Brain microvascular endothelial cell (primary cell): ENCODE results near the gene ZYG11A.

Experiments
- DNase-seq: peaks from one replicate; pipeline ENCODE4 v3.0.0-alpha.2; 2020
- H3K27ac ChIP-seq: fragments of 250-450 bp; sonication (Bioruptor Pico); 2 replicates; pipeline ENCODE4 v1.5.1; 2020; ENCODE audit warnings: mild to moderate bottlenecking, moderate library complexity
- H3K27me3 ChIP-seq: fragments of 250-450 bp; sonication (Bioruptor Pico); replicated peaks from 2 replicates; pipeline ENCODE4 v1.5.1; 2020; ENCODE audit warnings: mild to moderate bottlenecking
- H3K36me3 ChIP-seq: fragments of 250-450 bp; sonication (Bioruptor Pico); replicated peaks from 2 replicates; pipeline ENCODE4 v1.5.1; 2020; ENCODE audit warnings: mild to moderate bottlenecking
- H3K4me3 ChIP-seq: 2 replicates; pipeline ENCODE4 v1.5.1; 2011; ENCODE audit warnings: low read depth, mild to moderate bottlenecking, control low read depth, low read length, moderate library complexity
- in situ Hi-C: cut with HindIII; loops from 2 replicates; pipeline ENCODE4 v1.10.0; 2017; ENCODE audit warnings: low sequenced_read_pairs, low pct_ligation_motif_present
- TF ChIP-seq, protein P1 (sequence below): IDR thresholded peaks from 2 replicates; pipeline ENCODE4 v1.5.1; 2011; ENCODE audit warnings: low read depth, mild to moderate bottlenecking, moderate library complexity, low read length, control low read depth, inconsistent platforms; ENCODE audit errors: missing control alignments

ZYG11A gene

GRCh38 chr1:52928015-52928404, 85.5 kb downstream of the ZYG11A start:
- peak overlapping the region; percentile 80 for H3K4me3 ChIP-seq
- H3K36me3 ChIP-seq, result no peaks in the 10 kb centered on the region
- H3K27me3 ChIP-seq, result no peaks in the 10 kb centered on the region
- DNase-seq, result no peak
- in situ Hi-C loops, result no loop called here
- no peak overlapping the region for H3K27ac ChIP-seq
- TF ChIP-seq, protein P1, sequence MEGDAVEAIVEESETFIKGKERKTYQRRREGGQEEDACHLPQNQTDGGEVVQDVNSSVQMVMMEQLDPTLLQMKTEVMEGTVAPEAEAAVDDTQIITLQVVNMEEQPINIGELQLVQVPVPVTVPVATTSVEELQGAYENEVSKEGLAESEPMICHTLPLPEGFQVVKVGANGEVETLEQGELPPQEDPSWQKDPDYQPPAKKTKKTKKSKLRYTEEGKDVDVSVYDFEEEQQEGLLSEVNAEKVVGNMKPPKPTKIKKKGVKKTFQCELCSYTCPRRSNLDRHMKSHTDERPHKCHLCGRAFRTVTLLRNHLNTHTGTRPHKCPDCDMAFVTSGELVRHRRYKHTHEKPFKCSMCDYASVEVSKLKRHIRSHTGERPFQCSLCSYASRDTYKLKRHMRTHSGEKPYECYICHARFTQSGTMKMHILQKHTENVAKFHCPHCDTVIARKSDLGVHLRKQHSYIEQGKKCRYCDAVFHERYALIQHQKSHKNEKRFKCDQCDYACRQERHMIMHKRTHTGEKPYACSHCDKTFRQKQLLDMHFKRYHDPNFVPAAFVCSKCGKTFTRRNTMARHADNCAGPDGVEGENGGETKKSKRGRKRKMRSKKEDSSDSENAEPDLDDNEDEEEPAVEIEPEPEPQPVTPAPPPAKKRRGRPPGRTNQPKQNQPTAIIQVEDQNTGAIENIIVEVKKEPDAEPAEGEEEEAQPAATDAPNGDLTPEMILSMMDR, result no peak

DNA sequence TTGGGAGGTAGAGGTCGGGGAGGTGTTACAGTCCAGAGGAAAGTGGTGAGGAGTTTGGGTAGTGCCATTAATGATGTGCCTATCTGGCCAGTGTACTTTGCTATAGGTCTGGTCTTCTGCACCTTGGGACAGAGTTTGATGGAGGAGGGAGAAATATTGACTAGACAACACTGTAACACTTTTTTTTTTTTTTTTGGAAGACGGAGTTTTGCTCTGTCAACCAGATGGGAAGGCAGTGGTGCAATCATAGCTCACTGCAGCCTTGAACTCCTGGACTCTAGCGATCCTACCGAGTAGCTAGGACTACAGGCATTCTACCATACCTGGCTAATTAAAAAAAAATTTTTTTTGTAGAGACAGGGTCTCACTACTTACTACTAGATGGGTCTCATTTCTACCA, 86.5 kb downstream of the ZYG11A start:
- in situ Hi-C loops, result no loop called here
- Histone ChIP-seq H3K4me3 (no peak overlapping the region), H3K27me3 (no peaks in the 10 kb centered on the region), H3K27ac (no peak overlapping the region), H3K36me3 (no peaks in the 10 kb centered on the region)
- DNase-seq, result no peak
- TF ChIP-seq, protein P1, result no peak

- no peak overlapping the region for H3K27ac ChIP-seq
- in situ Hi-C loops, result no loop called here
- no peaks in the 10 kb centered on the region for H3K36me3 ChIP-seq
- no peak overlapping the region for H3K4me3 ChIP-seq
- DNase-seq, result no peak
- TF ChIP-seq, protein P1, result no peak
- H3K27me3 ChIP-seq, result no peaks in the 10 kb centered on the region
Observed at GRCh38 chr1:52937433-52938182, 95.0 kb downstream of the ZYG11A start.

DNA sequence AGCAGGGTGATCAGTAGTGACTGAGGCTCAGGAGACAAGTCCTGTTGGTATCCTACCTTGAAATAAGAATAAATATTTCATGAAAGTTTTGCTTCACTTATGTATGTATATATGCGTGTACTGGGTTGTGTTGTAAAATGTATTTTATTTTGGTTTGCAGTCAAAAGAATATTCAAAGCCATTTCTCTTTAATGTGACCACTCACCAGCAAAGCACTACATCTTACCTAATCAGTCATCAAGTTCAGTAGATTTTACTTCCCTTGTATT, 95.6 kb downstream of the ZYG11A start:
- H3K36me3 ChIP-seq, result no peaks in the 10 kb centered on the region
- no peaks in the 10 kb centered on the region for H3K27me3 ChIP-seq
- no peak overlapping the region for H3K4me3 ChIP-seq
- DNase-seq, result no peak
- in situ Hi-C loops, result no loop called here
- no peak overlapping the region for H3K27ac ChIP-seq
- TF ChIP-seq, protein P1, result no peak

GRCh38 chr1:52943876-52944416, 101.4 kb downstream of the ZYG11A start:
- no peak for DNase-seq
- H3K27me3 ChIP-seq, result no peaks in the 10 kb centered on the region
- no peaks in the 10 kb centered on the region for H3K36me3 ChIP-seq
- H3K4me3 ChIP-seq, result no peak overlapping the region
- TF ChIP-seq, protein P1, result no peak
- in situ Hi-C loops, result no loop called here
- no peak overlapping the region for H3K27ac ChIP-seq

DNA sequence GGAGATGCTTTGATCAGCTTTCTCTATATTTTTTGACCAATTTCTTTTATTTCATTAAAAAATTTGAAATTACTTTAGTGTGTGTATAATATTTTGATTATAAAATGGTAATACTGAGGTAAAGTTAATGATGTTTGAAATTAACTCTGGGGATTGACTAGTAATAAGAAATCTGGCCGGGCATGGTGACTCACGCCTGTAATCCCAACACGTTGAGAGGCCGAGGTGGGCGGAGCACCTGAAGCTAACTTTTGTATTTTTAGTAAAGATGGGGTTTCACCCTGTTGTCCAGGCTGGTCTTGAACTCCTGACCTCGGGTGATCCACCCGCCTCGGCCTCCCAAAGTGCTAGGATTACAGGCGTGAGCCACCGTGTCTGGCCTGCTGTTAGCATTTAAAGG, 102.0 kb downstream of the ZYG11A start:
- H3K27me3 ChIP-seq, result no peaks in the 10 kb centered on the region
- no peak overlapping the region for H3K4me3 ChIP-seq
- DNase-seq, result no peak
- in situ Hi-C loops, result no loop called here
- H3K27ac ChIP-seq, result no peak overlapping the region
- TF ChIP-seq, protein P1, result no peak
- no peaks in the 10 kb centered on the region for H3K36me3 ChIP-seq
